OCI-LY7 (cell line): ENCODE results near the gene RBCK1. TPM values are rescaled to one million over a fixed set of nuclear protein-coding genes. Genes with fewer than 3 reads are reported as not detected.

Experiments used
- BruUV-seq: library from RNA; stranded (reverse); fragments of 400-500 nt; replicated peaks from 2 replicates; lab custom pipeline; 2021; lab: Mats Ljungman, UMichigan
- CTCF ChIA-PET: fragments of 300-600 bp; sonication (Branson Sonifier 250); formaldehyde crosslinking; loops from one replicate; lab custom pipeline; 2022; ENCODE audit warnings: antibody characterized with exemption; ENCODE audit not compliant: unreplicated experiment; lab: Charles Lee
- POLR2A ChIA-PET: fragments of 300-600 bp; sonication (Branson Sonifier 250); formaldehyde crosslinking; loops from one replicate; lab custom pipeline; 2022; ENCODE audit warnings: antibody characterized with exemption; lab: Charles Lee
- DNase-seq: peaks from one replicate; pipeline ENCODE4 v3.0.0-alpha.2; 2015; ENCODE audit warnings: low spot score
- H2AFZ ChIP-seq: fragments of 200-600 bp; sonication (generic), shearing (Covaris generic); 2 replicates; pipeline ENCODE4 v1.6.1; 2014; ENCODE audit warnings: mild to moderate bottlenecking, antibody characterized with exemption, low read length, moderate library complexity
- H3K27ac ChIP-seq: fragments of 200-600 bp; sonication (generic); 2 replicates; pipeline ENCODE4 v1.5.1; 2014; ENCODE audit warnings: mixed run types, low read depth, mild to moderate bottlenecking, moderate library complexity, low read length, inconsistent platforms; ENCODE audit not compliant: poor library complexity, severe bottlenecking
- H3K36me3 ChIP-seq: fragments of 200-600 bp; sonication (generic); 2 replicates; pipeline ENCODE4 v1.6.1; 2014; ENCODE audit warnings: mild to moderate bottlenecking, antibody characterized with exemption, low read length, moderate library complexity, mixed read lengths; ENCODE audit not compliant: insufficient read depth
- H3K4me1 ChIP-seq: fragments of 200-600 bp; sonication (generic); 2 replicates; pipeline ENCODE4 v1.5.1; 2014; ENCODE audit warnings: mild to moderate bottlenecking, low read length; ENCODE audit not compliant: insufficient read depth, poor library complexity, severe bottlenecking
- H3K4me2 ChIP-seq: fragments of 200-600 bp; sonication (generic); 2 replicates; pipeline ENCODE4 v1.6.1; 2014; ENCODE audit warnings: mild to moderate bottlenecking, low read length
- H3K4me3 ChIP-seq: fragments of 200-600 bp; sonication (generic); 2 replicates; pipeline ENCODE4 v1.5.1; 2014; ENCODE audit warnings: mild to moderate bottlenecking, low read depth, low read length; ENCODE audit not compliant: poor library complexity, severe bottlenecking
- H3K79me2 ChIP-seq: fragments of 200-600 bp; sonication (generic); 2 replicates; pipeline ENCODE4 v1.6.1; 2016; ENCODE audit warnings: low read depth, mild to moderate bottlenecking, low read length, moderate library complexity, mixed read lengths; ENCODE audit not compliant: insufficient read depth
- H3K9me2 ChIP-seq: fragments of 200-600 bp; sonication (generic); 2 replicates; pipeline ENCODE4 v1.6.1; 2016; ENCODE audit warnings: mild to moderate bottlenecking, low read length, mixed read lengths; ENCODE audit not compliant: insufficient read depth
- H3K9me3 ChIP-seq: fragments of 200-600 bp; sonication (generic); 2 replicates; pipeline ENCODE4 v1.6.1; 2014; ENCODE audit warnings: mild to moderate bottlenecking, mixed run types, low read length, mixed read lengths
- H4K20me1 ChIP-seq: fragments of 200-600 bp; sonication (generic); 2 replicates; pipeline ENCODE4 v1.6.1; 2014; ENCODE audit warnings: mild to moderate bottlenecking, antibody characterized with exemption, low read length, moderate library complexity, mixed read lengths; ENCODE audit not compliant: insufficient read depth
- EZH2phosphoT487 ChIP-seq: fragments of 200-600 bp; sonication (generic); IDR thresholded peaks from 2 replicates; pipeline ENCODE4 v1.6.1; 2018; ENCODE audit warnings: low read depth, borderline replicate concordance, mild to moderate bottlenecking, mixed run types, antibody characterized with exemption, low read length, moderate library complexity, mixed read lengths
- intact Hi-C: fragments of 100-400 bp; cut with micrococcal nuclease; formaldehyde crosslinking; loops from one replicate; pipeline ENCODE4 v1.10.0; 2022; ENCODE audit not compliant: unreplicated experiment
- small RNA-seq: library from RNA; depleted of rRNA; stranded (forward); fragments of <200 nt; gene quantifications from one replicate; pipeline ENCODE3, GENCODE V24; 2014
- total RNA-seq, 2 experiments: library from RNA; depleted of rRNA in 1 of 2; stranded (reverse); fragments of >200 nt in 1 of 2; shearing (Covaris generic) in 1 of 2; gene quantifications; 2 replicates each; pipeline ENCODE4 v1.2.3, GENCODE V29; 2014 to 2022
- TF ChIP-seq, protein P1 (sequence below): fragments of 200-600 bp; sonication (generic); conservative IDR thresholded peaks from 2 replicates; pipeline ENCODE4 v1.5.1; 2014; ENCODE audit warnings: mild to moderate bottlenecking, antibody characterized with exemption, low read length, moderate library complexity, mixed read lengths

Gene RBCK1
- total RNA-seq, 2 experiments from 2014 or later = 82.9 to 140 TPM

DNA sequence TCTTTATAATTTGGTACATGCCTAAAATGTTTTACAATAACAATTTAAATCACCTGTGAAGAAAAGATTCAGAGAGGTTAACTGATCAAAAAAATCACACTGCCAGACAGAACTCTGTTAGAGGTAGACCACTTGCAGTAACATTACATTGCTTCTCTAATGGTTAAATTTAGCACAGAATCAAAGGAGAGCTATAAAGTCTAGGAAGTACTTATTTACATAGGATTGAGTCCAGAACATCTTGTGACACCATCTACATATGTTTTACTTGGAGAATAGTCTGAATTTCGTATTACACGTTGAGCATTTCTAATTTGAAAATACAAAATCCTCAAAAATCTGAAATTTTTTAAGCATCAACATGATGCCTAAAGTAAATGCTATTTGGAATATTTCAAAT, 71.4 kb downstream of the RBCK1 start:
- POLR2A ChIA-PET = interaction anchor here (0.6 kb wide), 1 partner anchor 256 kb away, joined by 3 read pairs; no protein-coding TSS in a partner anchor
- no peak overlapping the region for H3K4me2 ChIP-seq
- H3K4me3 ChIP-seq = no peak overlapping the region
- no peak overlapping the region for H2AFZ ChIP-seq
- DNase-seq = no peak
- TF ChIP-seq, protein P1, sequence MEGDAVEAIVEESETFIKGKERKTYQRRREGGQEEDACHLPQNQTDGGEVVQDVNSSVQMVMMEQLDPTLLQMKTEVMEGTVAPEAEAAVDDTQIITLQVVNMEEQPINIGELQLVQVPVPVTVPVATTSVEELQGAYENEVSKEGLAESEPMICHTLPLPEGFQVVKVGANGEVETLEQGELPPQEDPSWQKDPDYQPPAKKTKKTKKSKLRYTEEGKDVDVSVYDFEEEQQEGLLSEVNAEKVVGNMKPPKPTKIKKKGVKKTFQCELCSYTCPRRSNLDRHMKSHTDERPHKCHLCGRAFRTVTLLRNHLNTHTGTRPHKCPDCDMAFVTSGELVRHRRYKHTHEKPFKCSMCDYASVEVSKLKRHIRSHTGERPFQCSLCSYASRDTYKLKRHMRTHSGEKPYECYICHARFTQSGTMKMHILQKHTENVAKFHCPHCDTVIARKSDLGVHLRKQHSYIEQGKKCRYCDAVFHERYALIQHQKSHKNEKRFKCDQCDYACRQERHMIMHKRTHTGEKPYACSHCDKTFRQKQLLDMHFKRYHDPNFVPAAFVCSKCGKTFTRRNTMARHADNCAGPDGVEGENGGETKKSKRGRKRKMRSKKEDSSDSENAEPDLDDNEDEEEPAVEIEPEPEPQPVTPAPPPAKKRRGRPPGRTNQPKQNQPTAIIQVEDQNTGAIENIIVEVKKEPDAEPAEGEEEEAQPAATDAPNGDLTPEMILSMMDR = no peak
- TF ChIP-seq EZH2phosphoT487 = no peak
- H3K36me3 ChIP-seq = peaks cover 80% of the 10 kb centered on the region
- H3K9me2 ChIP-seq = no peaks in the 10 kb centered on the region
- no TSS peak for BruUV-seq
- H3K9me3 ChIP-seq = no peaks in the 10 kb centered on the region
- H4K20me1 ChIP-seq = no peaks in the 10 kb centered on the region
- H3K4me1 ChIP-seq = no peaks in the 10 kb centered on the region
- H3K27ac ChIP-seq = no peak overlapping the region
- H3K79me2 ChIP-seq = no peaks in the 10 kb centered on the region
- intact Hi-C loops = loop anchor here (1.0 kb wide), 1 partner anchor 125 kb away; no protein-coding TSS in a partner anchor
- CTCF ChIA-PET = no interaction called here

DNA sequence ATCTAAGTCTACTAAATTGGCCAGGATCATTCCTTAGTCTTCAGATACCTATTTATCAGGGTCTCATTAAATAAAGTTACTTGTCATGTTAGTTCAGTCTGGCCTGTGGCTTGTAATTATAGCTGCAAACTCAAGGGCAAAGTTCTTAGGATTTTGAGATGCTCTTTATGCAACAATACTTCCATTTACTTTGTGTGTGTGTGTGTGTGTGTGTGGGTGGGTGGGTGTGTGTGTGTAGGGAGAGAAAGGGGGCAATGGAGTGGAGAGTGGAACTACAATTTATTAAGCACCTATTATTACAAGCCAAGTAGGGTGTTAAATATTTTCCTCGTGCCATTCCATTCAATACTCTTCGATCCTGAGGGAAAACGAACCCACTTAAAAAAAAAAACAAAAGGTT, 71.9 kb downstream of the RBCK1 start:
- no peak overlapping the region for H3K27ac ChIP-seq
- H3K4me1 ChIP-seq = no peaks in the 10 kb centered on the region
- no peaks in the 10 kb centered on the region for H3K79me2 ChIP-seq
- H2AFZ ChIP-seq = no peak overlapping the region
- intact Hi-C loops = no loop called here
- H4K20me1 ChIP-seq = no peaks in the 10 kb centered on the region
- no peaks in the 10 kb centered on the region for H3K9me3 ChIP-seq
- no peak overlapping the region for H3K4me3 ChIP-seq
- H3K4me2 ChIP-seq = no peak overlapping the region
- H3K36me3 ChIP-seq = peaks cover 84% of the 10 kb centered on the region
- no TSS peak for BruUV-seq
- H3K9me2 ChIP-seq = no peaks in the 10 kb centered on the region
- DNase-seq = no peak
- TF ChIP-seq, protein P1 = no peak
- no peak for TF ChIP-seq EZH2phosphoT487
- CTCF ChIA-PET = no interaction called here
- POLR2A ChIA-PET = interaction anchor here (0.5 kb wide), 1 partner anchor 22 kb away, joined by 3 read pairs; no protein-coding TSS in a partner anchor

DNA sequence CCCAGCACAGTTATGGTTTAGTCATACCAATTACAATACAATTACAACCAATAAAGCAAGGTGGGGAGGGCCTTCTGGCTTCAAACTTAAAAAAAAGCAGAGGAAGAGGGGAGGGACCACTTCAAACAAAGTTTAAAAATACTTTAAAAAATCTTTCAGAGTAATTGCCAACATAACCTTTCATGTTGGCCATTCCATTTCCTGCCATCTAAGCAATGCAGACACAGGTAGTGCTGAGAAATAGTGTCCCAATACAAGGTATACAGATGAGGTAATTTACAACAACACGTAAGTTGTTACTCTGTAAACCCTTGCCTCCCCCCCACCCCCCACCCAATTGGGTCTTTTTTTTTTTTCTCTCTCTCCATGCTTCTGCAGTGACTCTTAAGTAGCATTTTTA, 73.1 kb downstream of the RBCK1 start:
- intact Hi-C loops = no loop called here
- H4K20me1 ChIP-seq = no peaks in the 10 kb centered on the region
- no peak for DNase-seq
- H2AFZ ChIP-seq = no peak overlapping the region
- no peak overlapping the region for H3K4me3 ChIP-seq
- H3K79me2 ChIP-seq = no peaks in the 10 kb centered on the region
- H3K27ac ChIP-seq = no peak overlapping the region
- H3K9me3 ChIP-seq = no peaks in the 10 kb centered on the region
- TF ChIP-seq EZH2phosphoT487 = no peak
- TF ChIP-seq, protein P1 = no peak
- H3K36me3 ChIP-seq = peaks cover 88% of the 10 kb centered on the region
- no peaks in the 10 kb centered on the region for H3K4me1 ChIP-seq
- no TSS peak for BruUV-seq
- no peak overlapping the region for H3K4me2 ChIP-seq
- ChIA-PET CTCF (no interaction called here), POLR2A (interaction anchor here (1.0 to 1.3 kb wide), 2 partner anchors 12 to 105 kb away, joined by 3 read pairs; no protein-coding TSS in a partner anchor)
- H3K9me2 ChIP-seq = no peaks in the 10 kb centered on the region

Small RNAs within 50 kb of the gene (small RNA-seq; reads per million reads assigned to genes)
- gene RF00019 = not detected

Other genes starting within 250 kb of the RBCK1 start
- gene DEFB128, start 218.6 kb upstream of the RBCK1 start, total RNA-seq (2014; rRNA removed; shearing (Covaris generic)) = not detected in 2 replicates
- gene DEFB128, start 218.6 kb upstream of the RBCK1 start, total RNA-seq (2022) = not detected in 2 replicates
- not detected in 2 replicates for gene DEFB129, start 181.0 kb upstream of the RBCK1 start, total RNA-seq (2014; rRNA removed; shearing (Covaris generic))
- not detected in 2 replicates for gene DEFB129, start 181.0 kb upstream of the RBCK1 start, total RNA-seq (2022)
- not detected in 2 replicates for gene DEFB132, start 150.6 kb upstream of the RBCK1 start, total RNA-seq (2014; rRNA removed; shearing (Covaris generic))
- gene DEFB132, start 150.6 kb upstream of the RBCK1 start, total RNA-seq (2022) = not detected in 2 replicates
- gene C20orf96, start 117.5 kb upstream of the RBCK1 start, total RNA-seq (2014; rRNA removed; shearing (Covaris generic)) = 2.6 and 6.3 TPM in 2 replicates
- gene C20orf96, start 117.5 kb upstream of the RBCK1 start, total RNA-seq (2022) = 12.6 and 13.1 TPM in 2 replicates
- gene ZCCHC3, start 110.7 kb upstream of the RBCK1 start, total RNA-seq (2014; rRNA removed; shearing (Covaris generic)) = 39.8 and 45.3 TPM in 2 replicates
- gene ZCCHC3, start 110.7 kb upstream of the RBCK1 start, total RNA-seq (2022) = 34.8 and 35.6 TPM in 2 replicates
- gene SOX12, start 82.7 kb upstream of the RBCK1 start, total RNA-seq (2014; rRNA removed; shearing (Covaris generic)) = 12.9 and 16.4 TPM in 2 replicates
- 43.8 and 46.6 TPM in 2 replicates for gene SOX12, start 82.7 kb upstream of the RBCK1 start, total RNA-seq (2022)
- gene NRSN2, start 61.2 kb upstream of the RBCK1 start, total RNA-seq (2014; rRNA removed; shearing (Covaris generic)) = 0.32 and 0.49 TPM in 2 replicates
- gene NRSN2, start 61.2 kb upstream of the RBCK1 start, total RNA-seq (2022) = 0.66 and 0.86 TPM in 2 replicates
- gene TRIB3, start 27.5 kb upstream of the RBCK1 start, total RNA-seq (2014; rRNA removed; shearing (Covaris generic)) = 87.2 and 114 TPM in 2 replicates
- gene TRIB3, start 27.5 kb upstream of the RBCK1 start, total RNA-seq (2022) = 92.7 and 111 TPM in 2 replicates
- gene TBC1D20, start 54.2 kb downstream of the RBCK1 start, total RNA-seq (2014; rRNA removed; shearing (Covaris generic)) = 20.8 and 22.1 TPM in 2 replicates
- gene TBC1D20, start 54.2 kb downstream of the RBCK1 start, total RNA-seq (2022) = 17.4 and 19.0 TPM in 2 replicates
- 69.8 and 90.8 TPM in 2 replicates for gene CSNK2A1, start 135.5 kb downstream of the RBCK1 start, total RNA-seq (2014; rRNA removed; shearing (Covaris generic))
- 164 and 174 TPM in 2 replicates for gene CSNK2A1, start 135.5 kb downstream of the RBCK1 start, total RNA-seq (2022)
- not detected in 2 replicates for gene TCF15, start 202.0 kb downstream of the RBCK1 start, total RNA-seq (2014; rRNA removed; shearing (Covaris generic))
- gene TCF15, start 202.0 kb downstream of the RBCK1 start, total RNA-seq (2022) = not detected in 2 replicates
- 12.4 and 18.6 TPM in 2 replicates for gene SRXN1, start 244.9 kb downstream of the RBCK1 start, total RNA-seq (2014; rRNA removed; shearing (Covaris generic))
- gene SRXN1, start 244.9 kb downstream of the RBCK1 start, total RNA-seq (2022) = 17.1 and 19.8 TPM in 2 replicates